Panc1 (cell line): ENCODE results near the gene EVC. TPM values are rescaled to one million over a fixed set of nuclear protein-coding genes. Genes with fewer than 3 reads are reported as not detected.

Source experiments
- ATAC-seq: fragments of 200-7000 bp; cut with Tn5 transposase; 2 replicates; pipeline ENCODE4 v1.9.1; 2020; ENCODE audit warnings: mild to moderate bottlenecking, moderate library complexity
- BruUV-seq: library from RNA; stranded (reverse); fragments of 400-500 nt; replicated peaks from 2 replicates; lab custom pipeline; 2021; lab: Mats Ljungman, UMichigan
- CTCF ChIA-PET: fragments of 300-600 bp; sonication (Branson Sonifier 250); formaldehyde crosslinking; loops from one replicate; lab custom pipeline; 2022; ENCODE audit warnings: antibody characterized with exemption; lab: Charles Lee
- POLR2A ChIA-PET: fragments of 300-600 bp; sonication (Branson Sonifier 250); formaldehyde crosslinking; loops from one replicate; lab custom pipeline; 2022; ENCODE audit warnings: antibody characterized with exemption; lab: Charles Lee
- DNase-seq: peaks from one replicate; pipeline ENCODE4 v3.0.0-alpha.2; 2010; ENCODE audit warnings: low read depth, low spot score
- H3K27ac ChIP-seq: 2 replicates; pipeline ENCODE4 v1.5.1; 2011; ENCODE audit warnings: mild to moderate bottlenecking, low read length, inconsistent platforms
- H3K27me3 ChIP-seq: fragments of 200-500 bp; sonication (Bioruptor generic); 2 replicates; pipeline ENCODE4 v1.6.0; 2014; ENCODE audit warnings: low read length, inconsistent platforms; ENCODE audit not compliant: control insufficient read depth, insufficient read depth
- H3K36me3 ChIP-seq: fragments of 200-500 bp; sonication (Bioruptor generic); 2 replicates; pipeline ENCODE4 v1.5.1; 2014; ENCODE audit warnings: inconsistent platforms, mild to moderate bottlenecking, low read length, moderate library complexity; ENCODE audit not compliant: control insufficient read depth, insufficient read depth
- H3K4me1 ChIP-seq: 2 replicates; pipeline ENCODE4 v1.5.1; 2011; ENCODE audit warnings: inconsistent platforms, mild to moderate bottlenecking, low read length, moderate library complexity; ENCODE audit not compliant: control insufficient read depth, insufficient read depth
- H3K4me3 ChIP-seq, 2 experiments: 2 replicates each; pipeline ENCODE4 v1.5.1; 2011 to 2012; ENCODE audit warnings: low read depth in 2 of 2, low read length in 2 of 2, mild to moderate bottlenecking in 2 of 2, inconsistent platforms in 1 of 2, moderate library complexity in 1 of 2
- H3K9me3 ChIP-seq: fragments of 200-500 bp; sonication (Bioruptor generic); 2 replicates; pipeline ENCODE4 v1.5.1; 2014; ENCODE audit warnings: low read depth, mild to moderate bottlenecking, inconsistent platforms, low read length, moderate library complexity; ENCODE audit not compliant: control insufficient read depth, insufficient read depth
- CTCF ChIP-seq: fragments of 450-650 bp; IDR thresholded peaks from 2 replicates; pipeline ENCODE4 v1.5.1; 2017; ENCODE audit warnings: mild to moderate bottlenecking
- POLR2AphosphoS5 ChIP-seq: IDR thresholded peaks from 2 replicates; pipeline ENCODE4 v1.6.1; 2012; ENCODE audit warnings: mild to moderate bottlenecking, low read depth, low read length, moderate library complexity
- SIN3A ChIP-seq: IDR thresholded peaks from 2 replicates; pipeline ENCODE4 v1.6.1; 2012; ENCODE audit warnings: low read depth, mild to moderate bottlenecking, low read length, moderate library complexity, borderline replicate concordance; ENCODE audit not compliant: insufficient read depth
- TCF7L2 ChIP-seq: IDR thresholded peaks from 2 replicates; pipeline ENCODE4 v1.6.1; 2011; ENCODE audit warnings: mild to moderate bottlenecking, low read depth, low read length, inconsistent platforms
- in situ Hi-C: cut with HindIII; loops from 2 replicates; pipeline ENCODE4 v1.10.0; 2016; ENCODE audit warnings: low sequenced_read_pairs, low pct_unique_long_range_greater_than_20kb
- intact Hi-C: fragments of 100-400 bp; cut with micrococcal nuclease; formaldehyde crosslinking; loops from one replicate; pipeline ENCODE4 v1.10.0; 2022; ENCODE audit not compliant: unreplicated experiment
- total RNA-seq: library from RNA; stranded (reverse); gene quantifications from one replicate; pipeline ENCODE4 v1.2.1, GENCODE V29; 2021; ENCODE audit not compliant: unreplicated experiment
- TF ChIP-seq, protein P1 (sequence below), 2 experiments: IDR thresholded peaks; 2 replicates each; pipeline ENCODE4 v1.6.1; 2011 to 2012; ENCODE audit warnings: low read depth in 2 of 2, control low read depth in 1 of 2, low read length in 1 of 2, mild to moderate bottlenecking in 1 of 2, moderate library complexity in 1 of 2; ENCODE audit not compliant: insufficient read depth in 1 of 2

EVC gene
- total RNA-seq, 1 experiment from 2014 or later, result 12.1 TPM

GRCh38 chr4:5718411-5718810 lies 7.4 kb downstream of the EVC start:
- Histone ChIP-seq H3K27me3 (no peaks in the 10 kb centered on the region), H3K36me3 (no peaks in the 10 kb centered on the region), H3K4me1 (no peaks in the 10 kb centered on the region), H3K4me3 (no peak overlapping the region), H3K9me3 (0 out of 2 replicates have a peak, but pooled peaks cover 5% of the 10 kb centered on the region), H3K27ac (no peak overlapping the region)
- TF ChIP-seq CTCF (no peak), SIN3A (no peak), TCF7L2 (no peak), POLR2AphosphoS5 (no peak)
- TF ChIP-seq, protein P1, sequence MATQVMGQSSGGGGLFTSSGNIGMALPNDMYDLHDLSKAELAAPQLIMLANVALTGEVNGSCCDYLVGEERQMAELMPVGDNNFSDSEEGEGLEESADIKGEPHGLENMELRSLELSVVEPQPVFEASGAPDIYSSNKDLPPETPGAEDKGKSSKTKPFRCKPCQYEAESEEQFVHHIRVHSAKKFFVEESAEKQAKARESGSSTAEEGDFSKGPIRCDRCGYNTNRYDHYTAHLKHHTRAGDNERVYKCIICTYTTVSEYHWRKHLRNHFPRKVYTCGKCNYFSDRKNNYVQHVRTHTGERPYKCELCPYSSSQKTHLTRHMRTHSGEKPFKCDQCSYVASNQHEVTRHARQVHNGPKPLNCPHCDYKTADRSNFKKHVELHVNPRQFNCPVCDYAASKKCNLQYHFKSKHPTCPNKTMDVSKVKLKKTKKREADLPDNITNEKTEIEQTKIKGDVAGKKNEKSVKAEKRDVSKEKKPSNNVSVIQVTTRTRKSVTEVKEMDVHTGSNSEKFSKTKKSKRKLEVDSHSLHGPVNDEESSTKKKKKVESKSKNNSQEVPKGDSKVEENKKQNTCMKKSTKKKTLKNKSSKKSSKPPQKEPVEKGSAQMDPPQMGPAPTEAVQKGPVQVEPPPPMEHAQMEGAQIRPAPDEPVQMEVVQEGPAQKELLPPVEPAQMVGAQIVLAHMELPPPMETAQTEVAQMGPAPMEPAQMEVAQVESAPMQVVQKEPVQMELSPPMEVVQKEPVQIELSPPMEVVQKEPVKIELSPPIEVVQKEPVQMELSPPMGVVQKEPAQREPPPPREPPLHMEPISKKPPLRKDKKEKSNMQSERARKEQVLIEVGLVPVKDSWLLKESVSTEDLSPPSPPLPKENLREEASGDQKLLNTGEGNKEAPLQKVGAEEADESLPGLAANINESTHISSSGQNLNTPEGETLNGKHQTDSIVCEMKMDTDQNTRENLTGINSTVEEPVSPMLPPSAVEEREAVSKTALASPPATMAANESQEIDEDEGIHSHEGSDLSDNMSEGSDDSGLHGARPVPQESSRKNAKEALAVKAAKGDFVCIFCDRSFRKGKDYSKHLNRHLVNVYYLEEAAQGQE (IDR thresholded peaks at IDR 0.05; ENCODE audit: insufficient read depth in 1 of 2, low read depth in 2 of 2, low read length in 1 of 2), result no peak
- no TSS peak for BruUV-seq
- ChIA-PET CTCF (no interaction called here), POLR2A (no interaction called here)
- in situ Hi-C loops (no loop called here), intact Hi-C loops (no loop called here)
- DNase-seq (no peak), ATAC-seq (no peak)

GRCh38 chr4:5719350-5720055 lies 8.5 kb downstream of the EVC start:
- TF ChIP-seq POLR2AphosphoS5, result no peak
- TF ChIP-seq TCF7L2, result no peak
- no peak for TF ChIP-seq SIN3A
- TF ChIP-seq, protein P1 (IDR thresholded peaks at IDR 0.05; ENCODE audit: insufficient read depth in 1 of 2, low read depth in 2 of 2, low read length in 1 of 2), result no peak
- no peak for TF ChIP-seq CTCF
- H3K4me1 ChIP-seq, result no peaks in the 10 kb centered on the region
- H3K27me3 ChIP-seq, result no peaks in the 10 kb centered on the region
- no peaks in the 10 kb centered on the region for H3K36me3 ChIP-seq
- in situ Hi-C loops (no loop called here), intact Hi-C loops (no loop called here)
- H3K27ac ChIP-seq, result no peak overlapping the region
- H3K9me3 ChIP-seq, result 0 out of 2 replicates have a peak, but pooled peaks cover 5% of the 10 kb centered on the region
- ChIA-PET CTCF (no interaction called here), POLR2A (no interaction called here)
- no peak for ATAC-seq
- DNase-seq, result no peak
- no peak overlapping the region for H3K4me3 ChIP-seq
- no TSS peak for BruUV-seq
